NCI-H82 treated with DMSO at 0.1 percent for 48 hours (cell line): ENCODE data around the gene H2AZ1.
"Not testable (repeated sequence)": the region's sequence is repeated elsewhere in the genome, so short reads cannot be mapped to it uniquely, and the experiment has no call there.

Experiments used
- DNase-seq: peaks from one replicate; lab custom pipeline; 2025; ENCODE audit not compliant: unreplicated experiment; lab: John Stamatoyannopoulos, UW

Gene H2AZ1

DNA sequence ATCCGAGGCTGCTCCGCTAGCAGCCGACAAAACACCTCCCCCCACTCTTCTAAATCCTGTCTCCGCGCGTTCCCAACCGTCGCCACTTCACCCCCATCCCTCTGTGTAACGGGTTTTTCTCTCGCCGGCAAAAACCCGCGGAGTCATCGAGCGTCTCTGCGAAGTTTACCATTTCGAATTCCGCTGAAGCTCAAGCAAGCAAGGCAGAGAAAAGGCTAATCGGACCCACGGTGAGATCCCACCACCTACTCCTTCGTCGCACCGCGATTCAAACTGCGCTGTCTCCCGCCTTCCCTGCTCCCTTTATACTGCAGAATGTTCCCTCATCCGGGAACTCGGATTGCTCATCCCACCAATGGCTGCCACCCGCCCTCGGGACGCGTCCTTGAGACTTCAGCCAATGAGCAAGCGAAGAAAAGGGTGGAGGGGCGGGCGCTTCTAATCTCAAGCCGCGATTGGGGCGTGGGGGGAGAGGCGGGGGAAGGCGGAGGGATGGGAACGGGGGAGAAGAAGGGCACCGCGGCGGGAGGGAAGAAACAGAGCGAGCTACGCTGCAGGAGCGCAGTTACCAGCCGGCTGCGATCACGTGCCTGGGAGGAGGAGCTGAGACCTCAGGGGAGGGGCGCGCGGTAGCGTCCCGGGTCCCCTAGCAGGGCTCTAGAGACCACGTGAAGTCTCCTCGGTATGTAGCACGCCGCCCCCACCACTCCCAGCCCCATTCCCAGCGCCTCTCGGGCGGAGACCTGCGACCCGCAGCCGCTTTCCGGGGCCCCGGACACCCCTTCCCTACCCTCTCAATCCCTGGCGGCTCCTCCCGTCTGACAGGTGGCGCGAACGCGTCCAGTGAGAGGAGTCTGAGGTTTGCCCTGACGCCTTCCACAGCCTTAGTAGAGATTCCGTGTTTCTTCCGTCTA, at the start of gene H2AZ1:
TSS of gene H2AZ1 (minus strand) at position 277 of the 914 bp plus-strand sequence. CDS start at position 172, 105 bp downstream.
- peak; percentile 89 for DNase-seq

- DNase-seq, result no peak
Measured at GRCh38 chr4:99998062-99998867, 48.2 kb upstream of the H2AZ1 start.

- no peak for DNase-seq
Measured at GRCh38 chr4:99991741-99992140, 41.7 kb upstream of the H2AZ1 start.

DNA sequence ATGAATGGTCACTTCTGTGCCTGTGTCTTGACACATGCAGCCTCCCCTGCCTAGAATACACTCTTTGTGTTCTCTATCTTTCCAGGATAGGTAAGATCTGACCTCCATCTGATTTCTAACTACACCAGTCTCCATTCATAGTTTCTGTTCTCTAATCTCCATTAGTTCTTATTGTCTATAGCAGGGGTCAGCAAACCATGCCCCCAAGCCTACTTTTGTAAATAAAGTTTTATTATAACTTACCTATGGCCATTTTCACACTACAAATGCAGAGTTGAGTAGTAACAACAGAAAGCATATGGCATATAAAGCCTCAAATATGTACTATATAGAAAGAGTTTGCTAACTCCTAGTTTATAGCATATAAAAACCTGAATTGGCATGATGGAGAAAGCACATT, 37.6 kb upstream of the H2AZ1 start:
- DNase-seq, result no peak

DNA sequence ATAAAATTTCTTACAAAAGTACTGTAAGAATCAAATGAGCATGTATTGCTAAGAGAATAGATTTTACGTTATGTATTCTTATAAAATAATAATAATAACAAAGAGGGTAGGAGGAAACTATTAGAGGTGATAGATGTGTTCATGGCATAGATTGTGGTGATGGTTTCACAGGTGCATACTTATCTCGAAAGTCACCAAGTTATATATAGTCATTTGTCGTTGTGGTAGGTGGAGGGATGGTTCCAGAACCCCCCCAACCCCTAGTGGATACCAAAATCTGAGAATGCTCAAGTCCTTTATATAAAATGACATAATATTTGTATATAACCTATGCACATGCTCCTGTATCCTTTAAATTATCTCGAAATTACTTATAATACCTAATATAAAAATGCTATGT, 36.7 kb upstream of the H2AZ1 start:
- no peak for DNase-seq

DNA sequence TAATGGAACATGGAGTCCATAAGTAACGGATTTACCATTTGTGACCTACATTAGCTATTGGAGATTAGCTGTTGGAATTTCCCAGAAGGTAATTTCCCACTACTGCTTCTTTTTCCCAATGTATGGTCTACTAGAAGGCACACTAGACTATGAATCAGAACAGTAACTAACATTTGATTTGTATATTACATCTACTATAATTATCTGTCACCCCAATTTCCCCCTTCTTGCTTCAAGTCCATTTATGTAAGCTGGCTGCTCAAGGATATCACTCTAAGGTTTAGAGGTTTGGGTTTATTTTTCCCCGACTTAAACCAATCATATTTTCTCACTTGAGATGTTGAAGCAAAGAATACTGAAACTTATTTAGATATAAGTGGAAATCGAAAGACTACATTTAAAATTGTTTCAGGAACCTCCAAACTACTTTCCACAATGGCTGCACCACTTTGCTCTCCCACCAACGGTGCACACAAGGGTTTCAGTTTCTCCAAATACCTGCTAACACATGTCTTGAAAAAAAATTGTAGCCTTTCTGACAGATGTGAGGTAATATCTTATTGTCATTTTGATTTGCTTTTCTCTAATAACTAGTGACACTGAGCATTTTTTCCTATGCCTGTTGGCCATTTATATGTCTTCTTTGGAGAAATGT, 33.3 kb upstream of the H2AZ1 start:
- DNase-seq, result no peak

GRCh38 chr4:99979872-99980271, 29.8 kb upstream of the H2AZ1 start:
- DNase-seq, result no peak

DNA sequence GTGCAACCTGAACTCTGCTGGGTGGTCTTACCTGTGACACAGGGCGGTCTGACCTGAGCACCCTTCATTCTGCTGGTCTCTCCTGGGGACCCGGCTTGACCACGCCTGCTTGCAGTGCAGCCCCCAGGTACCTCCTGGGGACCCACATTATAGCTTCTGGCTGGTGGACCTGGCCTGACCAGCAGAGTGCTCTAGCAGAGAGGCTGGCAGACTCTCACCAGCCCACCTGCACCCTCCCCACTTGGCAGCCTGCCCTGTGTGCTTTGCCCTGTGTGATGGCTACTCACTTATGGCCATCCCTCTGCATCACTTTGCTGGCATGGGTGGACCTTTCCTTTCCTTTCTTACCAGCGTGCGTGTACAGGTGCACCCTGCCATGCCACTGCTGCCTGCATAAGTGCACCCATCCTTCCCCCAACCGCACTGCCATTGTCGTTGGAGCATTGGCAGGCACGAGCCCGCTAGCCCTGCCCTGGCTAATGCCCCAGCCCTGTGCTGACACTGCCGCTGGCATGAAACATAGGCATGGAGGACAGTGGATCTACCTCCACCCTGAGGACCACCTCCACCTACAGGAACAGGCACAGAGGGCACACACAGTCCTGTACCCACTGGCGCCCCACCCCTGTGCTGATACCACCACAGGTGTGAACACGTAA, 21.5 kb upstream of the H2AZ1 start:
- DNase-seq, result no peak

DNA sequence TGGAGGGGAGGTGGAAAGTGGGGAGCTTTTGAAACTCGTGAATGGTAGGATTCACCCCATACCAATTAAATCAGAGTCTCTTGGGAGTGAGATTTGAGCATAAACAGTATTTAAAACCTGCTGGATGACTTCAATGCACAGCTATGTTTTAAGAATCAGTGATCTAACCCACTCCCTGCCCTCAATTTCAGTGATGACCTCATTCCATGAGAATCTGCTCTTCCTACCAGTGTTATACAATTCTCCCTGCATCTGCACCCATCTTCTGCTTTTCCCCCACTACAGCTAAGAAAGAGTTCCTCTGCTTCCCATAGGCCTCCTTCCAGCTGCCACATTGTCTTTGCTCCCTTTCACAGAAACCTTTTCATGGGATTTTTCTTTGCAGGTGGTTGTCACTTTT, 18.3 kb upstream of the H2AZ1 start:
- DNase-seq, result no peak

GRCh38 chr4:99966692-99967091, 16.6 kb upstream of the H2AZ1 start:
- no peak for DNase-seq

GRCh38 chr4:99965674-99966350, 15.7 kb upstream of the H2AZ1 start:
- no peak for DNase-seq

DNA sequence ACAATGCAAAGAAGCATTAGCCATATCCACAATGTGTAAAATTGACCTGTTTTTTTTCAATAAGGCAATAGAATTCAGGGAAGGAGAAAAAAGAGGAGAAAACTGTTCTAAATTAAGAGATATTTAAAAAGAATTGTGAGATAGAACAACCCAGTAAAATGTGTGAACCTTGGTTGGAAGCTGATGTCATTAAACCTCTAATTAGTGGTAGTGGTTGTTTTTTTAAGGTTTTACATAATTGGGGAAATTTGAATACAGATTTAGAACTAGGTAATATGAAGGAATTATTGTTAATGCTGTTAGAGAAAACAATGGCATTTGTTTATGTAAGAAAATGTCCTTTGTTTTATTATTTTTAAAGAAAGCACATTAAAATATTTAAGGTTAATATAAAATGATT, 15.1 kb upstream of the H2AZ1 start:
- DNase-seq, result no peak

GRCh38 chr4:99961711-99962110, 11.6 kb upstream of the H2AZ1 start:
- DNase-seq, result no peak

- no peak for DNase-seq
Measured at GRCh38 chr4:99960648-99961047, 10.6 kb upstream of the H2AZ1 start.

- not testable (repeated sequence) for DNase-seq
Measured at GRCh38 chr4:99958207-99958606, 8.1 kb upstream of the H2AZ1 start.

DNA sequence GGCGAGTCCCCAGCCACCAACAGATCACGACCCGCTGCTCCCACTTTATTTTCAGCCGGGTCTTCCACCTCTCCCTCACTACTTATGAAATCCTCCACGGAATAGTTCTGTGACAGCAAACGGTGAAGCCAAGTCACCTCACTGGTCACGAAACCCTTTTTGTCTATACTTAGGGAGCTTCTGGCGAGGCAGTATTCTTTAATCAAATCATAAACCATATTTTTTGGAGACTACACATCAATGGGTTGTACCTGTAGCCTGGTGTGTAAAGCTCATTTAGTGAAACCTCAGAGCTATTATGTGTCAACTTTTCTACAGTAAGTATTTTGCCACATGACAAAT, 809 bp upstream of the H2AZ1 start:
- no peak for DNase-seq

- DNase-seq, result peak; percentile 87
Measured at GRCh38 chr4:99949034-99949998, 759 bp downstream of the H2AZ1 start.

DNA sequence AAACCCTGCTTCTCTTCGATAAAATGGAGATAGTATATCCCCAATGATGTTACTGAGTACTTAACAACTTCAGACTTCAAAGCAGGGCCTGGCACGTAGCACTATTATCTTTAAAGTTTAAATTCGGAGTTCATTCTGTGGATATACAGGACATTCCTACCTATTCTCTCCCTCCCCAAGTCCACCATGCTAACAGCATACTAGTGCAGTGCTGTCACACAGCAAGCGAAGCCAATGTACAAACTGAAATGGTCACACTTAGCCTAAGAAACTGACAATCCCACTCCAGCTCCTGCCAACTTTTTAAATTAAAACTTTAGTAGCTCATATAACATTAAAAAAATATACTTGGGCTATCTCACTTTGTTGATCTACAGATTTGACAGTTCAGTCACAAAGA, 2.5 kb downstream of the H2AZ1 start:
- DNase-seq, result no peak

GRCh38 chr4:99947190-99947578, 2.9 kb downstream of the H2AZ1 start:
- DNase-seq, result no peak
